GM12872 (cell line): ENCODE measurements around the gene C13orf46.

ENCODE experiments used
- TF ChIP-seq, protein P1 (sequence below): IDR thresholded peaks from 3 replicates; pipeline ENCODE4 v1.5.1; 2011; ENCODE audit warnings: low read depth, mild to moderate bottlenecking, low read length, moderate library complexity; ENCODE audit not compliant: insufficient read depth

Gene C13orf46

DNA sequence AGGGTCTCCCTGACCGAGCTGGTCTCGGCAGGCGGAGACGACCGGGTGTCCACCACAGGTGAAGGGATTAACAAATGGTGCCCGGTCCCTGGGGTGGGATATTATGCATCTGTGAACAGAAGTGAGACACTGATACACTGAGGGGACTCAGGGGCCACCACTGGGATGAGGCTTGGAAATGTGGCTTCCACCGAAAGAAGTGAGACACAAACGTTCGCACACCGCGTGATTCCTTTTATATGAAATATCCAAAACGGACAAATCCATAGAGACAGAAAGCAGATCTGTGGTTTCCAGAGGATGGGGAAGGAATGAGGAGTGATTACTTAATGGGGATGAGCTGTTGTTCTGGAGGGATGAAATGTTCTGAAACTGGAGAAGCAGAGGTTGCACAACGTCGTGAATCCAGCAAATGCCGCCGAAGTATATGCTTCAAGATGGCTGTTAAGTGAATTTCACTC is 47.5 kb downstream of the C13orf46 start:
- TF ChIP-seq, protein P1, sequence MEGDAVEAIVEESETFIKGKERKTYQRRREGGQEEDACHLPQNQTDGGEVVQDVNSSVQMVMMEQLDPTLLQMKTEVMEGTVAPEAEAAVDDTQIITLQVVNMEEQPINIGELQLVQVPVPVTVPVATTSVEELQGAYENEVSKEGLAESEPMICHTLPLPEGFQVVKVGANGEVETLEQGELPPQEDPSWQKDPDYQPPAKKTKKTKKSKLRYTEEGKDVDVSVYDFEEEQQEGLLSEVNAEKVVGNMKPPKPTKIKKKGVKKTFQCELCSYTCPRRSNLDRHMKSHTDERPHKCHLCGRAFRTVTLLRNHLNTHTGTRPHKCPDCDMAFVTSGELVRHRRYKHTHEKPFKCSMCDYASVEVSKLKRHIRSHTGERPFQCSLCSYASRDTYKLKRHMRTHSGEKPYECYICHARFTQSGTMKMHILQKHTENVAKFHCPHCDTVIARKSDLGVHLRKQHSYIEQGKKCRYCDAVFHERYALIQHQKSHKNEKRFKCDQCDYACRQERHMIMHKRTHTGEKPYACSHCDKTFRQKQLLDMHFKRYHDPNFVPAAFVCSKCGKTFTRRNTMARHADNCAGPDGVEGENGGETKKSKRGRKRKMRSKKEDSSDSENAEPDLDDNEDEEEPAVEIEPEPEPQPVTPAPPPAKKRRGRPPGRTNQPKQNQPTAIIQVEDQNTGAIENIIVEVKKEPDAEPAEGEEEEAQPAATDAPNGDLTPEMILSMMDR: no peak

DNA sequence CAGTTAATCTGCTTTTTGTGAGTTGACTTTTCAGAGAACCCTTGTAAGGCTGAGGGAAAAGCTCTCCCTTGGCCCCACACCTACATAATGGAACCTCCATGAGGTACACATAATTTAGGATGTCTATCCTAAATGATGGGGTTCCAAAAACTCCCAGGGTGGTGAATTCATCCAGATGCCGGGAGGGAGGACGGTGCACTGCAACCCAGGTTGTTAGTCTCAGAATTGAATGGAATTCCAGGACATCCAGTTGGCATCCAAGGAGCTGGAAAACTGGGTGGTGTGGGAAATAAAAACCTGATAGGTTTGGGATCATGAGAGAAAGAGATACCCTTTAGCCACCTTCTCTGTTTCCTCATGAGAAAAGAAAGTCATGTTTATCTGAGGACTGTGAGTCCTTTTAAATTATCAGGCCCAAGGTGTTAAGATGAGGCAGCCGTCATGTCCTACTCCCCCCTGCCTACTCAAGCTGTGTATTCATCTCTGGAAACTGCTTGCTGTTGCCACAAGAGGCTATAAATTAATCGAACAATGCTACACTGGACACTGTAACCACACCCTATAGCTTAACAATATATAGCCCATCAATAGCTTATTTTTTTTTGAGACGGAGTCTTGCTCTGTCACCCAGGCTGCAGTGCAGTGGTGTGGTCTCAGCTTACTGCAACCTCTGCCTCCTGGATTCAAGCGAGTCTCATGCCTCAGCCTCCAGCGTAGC is 49.5 kb downstream of the C13orf46 start:
- TF ChIP-seq, protein P1: no peak

DNA sequence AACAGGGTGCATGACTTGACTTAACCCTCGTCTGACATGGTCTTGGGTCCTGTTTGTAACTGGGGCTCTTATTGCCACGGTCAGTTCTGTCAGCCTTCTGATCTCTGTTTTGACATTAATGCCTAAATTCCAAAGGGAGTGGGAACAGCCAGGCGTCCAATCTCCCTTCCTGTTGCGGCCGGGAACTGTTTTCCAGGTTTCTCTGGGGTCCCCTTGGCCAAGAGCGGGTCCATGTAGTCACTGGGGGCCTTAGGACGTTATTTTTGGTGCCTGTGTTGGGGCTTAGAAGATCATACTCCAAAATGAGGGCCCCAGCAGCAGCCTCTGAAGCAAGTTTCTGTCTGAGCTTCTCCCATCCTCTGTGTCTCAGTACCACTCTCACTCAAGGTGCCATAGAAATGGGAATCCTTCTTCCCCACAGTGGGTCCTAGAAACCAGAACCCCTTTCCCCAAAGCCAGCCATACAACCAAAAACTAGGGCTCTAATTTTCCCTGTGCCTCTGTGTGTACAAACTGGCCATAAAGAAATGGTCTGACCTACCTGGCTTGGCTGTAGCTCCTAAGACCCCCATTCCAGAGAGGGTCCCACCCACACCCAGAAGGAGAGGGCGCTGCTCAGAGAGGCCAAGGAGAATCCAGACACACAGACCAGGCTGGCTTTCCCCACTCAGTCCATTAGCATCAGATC is 50.4 kb downstream of the C13orf46 start:
- TF ChIP-seq, protein P1: no peak

DNA sequence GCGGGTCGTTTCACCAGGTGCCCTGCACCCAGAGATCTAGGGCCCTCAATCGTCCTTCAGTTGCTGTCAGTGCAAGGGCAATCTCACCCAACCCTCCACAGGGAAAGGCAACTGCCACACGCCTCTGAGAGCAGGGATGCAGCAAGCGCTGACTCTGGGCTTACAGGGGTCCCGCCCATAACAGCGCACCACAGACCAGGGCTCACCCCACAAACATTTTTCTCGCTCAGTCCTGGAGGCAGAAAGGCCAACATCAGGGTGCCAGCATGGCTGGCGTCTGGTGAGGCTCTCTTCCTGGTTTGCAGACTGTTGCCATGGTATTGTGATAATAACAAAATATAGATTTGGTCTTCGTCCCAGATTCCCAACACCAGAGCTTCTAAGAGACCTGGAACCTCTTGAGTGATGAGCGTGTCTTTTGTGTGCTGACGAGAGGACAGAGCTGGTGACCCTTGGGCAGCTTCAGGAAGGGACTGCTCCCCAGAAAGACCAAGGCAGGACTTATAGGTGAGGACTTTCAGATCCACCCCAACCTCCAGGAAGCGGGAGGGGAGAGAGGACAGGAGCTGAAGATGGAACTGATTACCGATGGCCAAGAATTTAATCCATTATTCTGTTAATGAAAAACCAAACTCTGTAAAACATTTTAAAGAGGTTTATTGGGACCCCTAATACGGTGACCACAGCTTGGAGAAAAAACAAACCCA is 51.3 kb downstream of the C13orf46 start:
- TF ChIP-seq, protein P1: no peak

DNA sequence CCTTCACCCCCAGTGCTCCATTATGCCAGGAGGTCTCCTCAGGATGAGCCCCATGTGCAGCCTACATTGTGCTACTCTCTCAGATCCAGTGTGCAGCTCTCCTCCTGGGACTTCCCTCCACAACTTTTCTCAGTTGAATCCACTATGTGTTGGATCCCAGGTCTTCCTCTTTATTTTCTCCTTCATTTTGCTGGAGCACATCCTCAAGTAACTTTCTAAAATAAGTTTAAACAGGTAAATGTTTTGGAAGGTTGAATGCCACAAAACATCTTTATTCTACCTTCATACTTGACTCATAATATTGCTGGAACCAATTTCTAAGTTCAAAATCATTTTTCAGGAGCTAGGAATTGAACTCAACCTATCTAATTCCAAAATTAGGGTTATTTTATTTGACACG is 52.1 kb downstream of the C13orf46 start:
- TF ChIP-seq, protein P1: no peak

DNA sequence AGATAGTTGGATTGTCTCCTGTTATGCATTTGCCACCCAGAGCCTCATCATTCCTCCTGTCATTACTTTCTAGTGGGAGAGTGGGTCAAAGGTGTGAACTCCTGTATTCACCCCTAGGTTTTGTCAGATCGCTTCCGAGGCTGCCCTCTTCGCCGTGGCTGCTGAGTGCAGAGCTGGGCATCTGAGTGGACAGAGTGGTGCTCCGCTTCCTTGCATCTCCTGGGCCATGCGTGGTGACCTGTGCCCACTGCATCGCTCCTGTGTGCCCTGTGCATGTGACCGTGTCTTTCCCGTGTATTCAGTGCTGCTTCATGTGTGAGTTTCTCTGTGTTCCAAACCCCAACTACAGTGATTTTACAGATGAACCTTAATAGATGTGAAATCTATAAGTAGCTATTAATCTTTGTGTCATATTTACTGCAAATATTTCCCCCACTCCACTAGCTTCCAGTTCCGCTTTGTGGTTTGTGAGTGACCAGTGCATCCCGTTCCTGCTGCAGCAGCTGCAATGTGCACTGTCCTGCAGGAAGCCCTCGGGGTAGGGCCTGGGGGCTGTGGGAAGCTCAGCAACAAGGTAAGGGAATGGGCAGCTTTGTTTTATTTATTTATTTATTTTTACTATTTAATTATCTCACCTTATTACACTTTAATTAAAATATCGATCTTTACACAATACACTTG is 53.1 kb downstream of the C13orf46 start:
- TF ChIP-seq, protein P1: no peak
